ENCODE measurements around the gene C9orf40.

C9orf40 gene

DNA sequence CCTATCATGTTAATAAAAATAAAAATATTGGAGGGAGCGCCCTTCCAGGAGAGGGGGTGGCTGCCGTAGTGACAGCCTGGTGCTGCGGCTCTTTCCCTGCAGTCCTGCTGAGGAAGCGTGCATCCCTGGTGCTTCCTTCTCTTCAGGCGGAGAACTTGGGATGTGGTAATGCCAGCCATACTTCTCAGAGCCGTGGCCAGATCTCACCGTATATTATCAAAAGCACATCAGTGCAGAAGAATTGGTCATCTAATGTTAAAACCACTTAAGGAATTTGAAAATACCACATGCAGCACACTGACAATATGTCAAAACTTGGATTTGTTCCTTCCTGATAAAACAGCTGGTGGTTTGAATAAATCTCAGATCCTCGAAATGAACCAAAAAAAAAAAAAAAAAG is 17.7 kb downstream of the C9orf40 start:
- peak; percentile 26 for DNase-seq

DNA sequence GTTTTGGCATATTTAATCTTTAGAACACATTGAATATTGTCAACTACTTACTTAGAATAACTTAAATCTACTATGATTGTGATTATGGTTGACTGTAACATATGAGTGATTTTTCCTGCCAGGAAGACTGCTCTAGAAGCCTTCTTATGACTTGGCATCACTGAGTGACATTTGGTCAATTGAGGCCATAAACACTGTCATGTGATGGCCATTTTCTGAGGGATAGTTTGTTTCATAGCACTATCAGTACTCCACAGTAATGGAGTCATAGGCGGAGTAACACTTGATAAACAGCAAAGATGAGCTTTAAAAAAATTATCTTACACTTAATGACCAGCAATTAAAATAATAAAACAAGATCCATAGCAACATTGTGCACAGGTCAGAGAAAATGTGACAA is 31.0 kb downstream of the C9orf40 start:
- DNase-seq: no peak

DNA sequence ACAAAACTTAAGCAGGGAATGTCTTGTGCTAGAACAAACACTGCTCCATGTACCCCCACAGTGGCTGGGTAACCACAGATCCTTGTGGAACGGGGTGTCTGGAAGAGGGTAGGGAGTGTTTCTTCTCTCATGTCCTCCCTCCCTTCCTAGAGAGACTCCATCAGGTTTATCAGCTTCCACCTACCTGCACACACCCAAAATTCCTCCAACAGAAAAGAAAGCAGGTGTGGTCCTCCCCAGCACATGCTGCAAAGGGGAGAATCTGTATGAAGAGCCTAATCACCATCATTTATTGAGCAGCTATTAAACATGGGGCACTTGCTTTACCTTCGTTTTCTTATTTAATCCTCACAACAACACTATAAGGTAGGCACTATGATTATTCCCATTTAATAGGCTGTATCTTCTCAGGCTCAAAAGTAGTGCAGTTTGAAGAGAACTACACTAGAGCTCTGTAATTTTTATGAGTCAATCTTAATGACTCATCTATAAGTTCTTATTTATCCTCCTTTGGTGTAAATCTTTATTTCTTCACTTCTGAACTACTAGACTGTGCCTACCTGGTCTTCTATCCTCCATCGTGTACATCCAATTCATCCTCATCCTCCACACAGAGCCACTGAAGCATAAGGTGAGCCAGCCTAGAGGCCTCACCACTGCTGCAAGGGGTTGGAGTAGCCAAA is 31.6 kb downstream of the C9orf40 start:
- DNase-seq: no peak

DNA sequence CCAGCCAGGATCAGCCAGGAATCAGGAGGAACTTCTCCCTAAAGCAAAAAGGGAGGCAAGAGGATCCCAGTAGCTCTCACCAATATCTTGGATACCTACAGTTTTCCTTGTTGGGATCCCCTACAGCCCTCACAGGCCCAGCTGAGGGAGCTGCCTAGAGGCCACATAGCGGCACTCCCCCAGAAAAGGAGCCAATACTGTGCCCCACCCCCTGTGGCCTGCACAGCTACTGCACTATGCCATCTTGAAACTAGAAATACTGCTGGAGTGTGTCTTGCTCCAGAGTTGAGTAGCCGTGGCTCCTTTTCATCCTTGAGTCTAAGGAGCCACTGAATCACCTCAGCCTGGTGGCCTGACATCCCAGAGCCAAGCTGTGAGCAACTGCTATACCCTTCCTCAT is 42.7 kb downstream of the C9orf40 start:
- DNase-seq: no peak

DNA sequence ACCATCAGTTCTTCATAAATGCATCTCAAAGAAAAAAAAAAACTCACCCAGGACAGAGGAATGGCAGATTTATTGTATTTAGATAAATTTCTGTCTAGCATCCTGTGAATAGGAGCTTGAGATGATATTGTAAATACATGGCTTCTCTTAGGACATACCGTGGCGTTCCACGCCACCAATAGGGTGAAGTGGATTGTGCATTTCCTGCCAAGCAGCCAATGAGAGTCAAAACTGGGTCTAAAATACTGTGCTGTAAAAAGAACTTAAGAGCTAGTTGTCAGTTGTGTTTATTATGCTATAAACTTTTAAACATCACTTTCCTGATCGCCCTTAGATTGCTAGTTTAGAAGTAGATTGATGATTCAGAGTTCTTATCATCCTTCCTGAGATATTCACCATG is 44.0 kb downstream of the C9orf40 start:
- no peak for DNase-seq

DNA sequence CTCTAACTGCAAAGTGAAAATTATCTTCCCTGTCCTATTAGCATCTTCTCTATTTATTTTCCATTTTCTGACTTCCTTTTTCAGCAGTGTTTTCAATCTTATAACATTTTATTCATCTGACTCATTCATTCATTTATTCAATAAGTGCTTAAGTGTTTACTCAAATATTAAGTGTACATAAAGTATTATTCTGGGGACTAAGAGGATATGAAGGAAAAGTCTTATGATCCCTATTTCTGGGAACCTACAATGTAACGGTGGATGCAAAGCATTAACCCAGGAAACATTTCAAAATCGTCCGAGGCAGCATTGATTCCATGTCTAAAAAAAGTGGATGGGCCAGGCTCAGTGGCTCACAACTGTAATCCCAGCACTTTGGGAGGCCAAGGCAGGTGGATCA is 45.6 kb downstream of the C9orf40 start:
- no peak for DNase-seq

DNA sequence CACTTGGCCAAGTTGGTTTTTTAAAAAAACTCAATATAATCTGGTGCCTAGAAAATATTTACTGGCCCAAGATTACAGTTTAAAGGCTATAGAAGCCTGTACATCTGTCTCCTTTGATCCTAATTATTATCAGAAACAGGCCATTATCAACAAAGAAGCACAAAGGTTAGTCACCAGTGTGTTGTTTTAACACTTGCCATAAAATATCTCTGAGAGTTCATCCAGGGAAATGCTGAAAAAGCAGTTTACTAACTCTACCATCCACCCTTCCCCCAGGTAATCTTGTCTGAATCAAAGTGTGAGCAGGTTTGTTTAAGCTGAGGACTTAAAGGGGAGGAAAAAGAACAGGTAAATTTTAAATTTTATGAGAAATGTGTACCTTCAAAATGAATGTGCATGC is 51.7 kb downstream of the C9orf40 start:
- no peak for DNase-seq
